ENCODE measurements around the gene C2orf42.
"Not testable (repeated sequence)": the region's sequence is repeated elsewhere in the genome, so short reads cannot be mapped to it uniquely, and the experiment has no call there.

Gene C2orf42

DNA sequence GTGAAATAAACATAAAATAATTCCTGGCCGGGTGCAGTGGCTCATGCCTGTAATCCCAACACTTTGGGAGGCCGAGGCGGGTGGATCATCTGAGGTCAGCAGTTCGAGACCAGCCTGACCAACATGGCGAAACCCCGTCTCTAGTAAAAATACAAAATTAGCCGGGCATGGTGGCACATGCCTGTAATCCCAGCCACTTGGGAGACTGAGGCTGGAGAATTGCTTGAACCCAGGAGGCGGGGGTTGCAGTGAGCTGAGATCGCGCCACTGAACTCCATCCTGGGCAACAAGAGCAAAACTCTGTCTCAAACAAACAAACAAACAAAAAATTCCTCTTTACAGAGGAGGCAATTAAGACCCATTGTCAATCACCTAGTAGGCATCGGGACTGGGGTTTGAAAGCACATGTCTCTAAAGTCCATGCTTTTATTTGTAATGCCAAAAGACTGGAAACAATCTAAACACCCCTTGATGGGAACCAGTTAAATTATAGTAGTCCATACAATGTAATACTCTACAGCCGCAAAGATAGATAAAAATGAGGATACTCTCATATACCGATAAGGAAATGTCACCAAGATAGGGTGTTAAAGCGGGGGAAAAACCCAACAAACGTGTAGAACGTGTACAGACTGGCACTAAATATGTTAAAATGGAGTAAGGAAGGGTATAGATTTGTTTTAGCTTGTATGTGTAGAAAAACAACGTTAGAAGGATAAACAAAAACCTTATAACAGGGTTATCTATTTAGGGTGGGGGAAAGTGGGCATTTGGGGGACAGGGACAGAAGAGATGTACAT, 59.3 kb downstream of the C2orf42 start:
- DNase-seq: not testable (repeated sequence)

DNA sequence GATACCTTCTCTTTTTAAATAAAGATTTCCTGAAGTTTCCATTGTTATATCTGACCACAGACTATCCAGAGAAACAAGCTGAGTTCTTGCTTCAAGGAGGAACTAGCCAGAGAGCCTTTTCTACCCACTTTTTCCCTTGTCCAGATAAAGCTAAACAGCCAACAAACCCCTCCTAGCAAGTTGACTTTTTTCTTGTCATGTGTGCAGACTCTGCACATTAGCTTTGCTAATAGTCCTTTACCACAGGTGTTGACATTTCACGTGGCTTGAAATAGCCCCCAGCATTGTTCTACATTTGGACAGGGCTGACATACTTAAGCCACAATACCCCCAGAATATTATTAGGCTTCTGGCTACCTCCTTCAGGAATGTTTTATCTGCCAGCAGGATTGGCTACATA, 62.8 kb downstream of the C2orf42 start:
- no peak for DNase-seq

DNA sequence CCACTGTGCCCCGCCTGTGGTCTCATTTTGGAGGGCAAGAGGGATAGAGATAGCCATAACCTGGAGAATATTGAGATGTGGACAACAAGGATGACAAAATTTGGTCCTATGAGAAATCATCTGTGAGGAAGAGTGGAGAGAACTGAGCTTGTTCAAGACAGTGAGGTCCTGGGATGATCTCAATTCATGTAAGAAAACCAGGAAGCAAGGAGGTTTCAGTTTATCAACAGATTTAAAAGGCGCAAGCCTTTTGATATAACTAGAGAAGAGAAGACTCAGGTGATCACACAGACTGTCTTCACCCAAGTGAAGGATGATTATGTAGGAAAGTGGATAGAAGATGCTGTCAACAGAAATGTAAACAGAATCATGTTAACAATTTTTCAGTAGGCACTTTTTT, 64.4 kb downstream of the C2orf42 start:
- DNase-seq: no peak

DNA sequence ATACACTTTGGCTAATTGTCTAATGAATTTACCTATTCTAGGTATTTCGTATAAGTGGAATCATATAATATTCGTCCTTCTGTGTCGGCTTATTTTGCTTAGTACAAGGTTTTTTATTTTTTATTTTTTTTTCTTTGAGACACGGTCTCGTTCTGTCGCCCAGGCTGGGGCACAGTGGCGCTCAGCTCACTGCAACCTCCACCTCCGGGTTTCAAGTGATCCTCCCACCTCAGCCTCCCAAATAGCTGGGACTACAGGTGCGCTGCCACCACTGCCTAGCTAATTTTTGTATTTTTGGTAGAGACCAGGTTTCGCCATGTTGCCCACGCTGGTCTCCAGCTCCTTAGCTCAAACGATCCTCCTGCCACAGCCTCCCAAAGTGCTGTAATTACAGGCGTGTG, 65.3 kb downstream of the C2orf42 start:
- DNase-seq: no peak

DNA sequence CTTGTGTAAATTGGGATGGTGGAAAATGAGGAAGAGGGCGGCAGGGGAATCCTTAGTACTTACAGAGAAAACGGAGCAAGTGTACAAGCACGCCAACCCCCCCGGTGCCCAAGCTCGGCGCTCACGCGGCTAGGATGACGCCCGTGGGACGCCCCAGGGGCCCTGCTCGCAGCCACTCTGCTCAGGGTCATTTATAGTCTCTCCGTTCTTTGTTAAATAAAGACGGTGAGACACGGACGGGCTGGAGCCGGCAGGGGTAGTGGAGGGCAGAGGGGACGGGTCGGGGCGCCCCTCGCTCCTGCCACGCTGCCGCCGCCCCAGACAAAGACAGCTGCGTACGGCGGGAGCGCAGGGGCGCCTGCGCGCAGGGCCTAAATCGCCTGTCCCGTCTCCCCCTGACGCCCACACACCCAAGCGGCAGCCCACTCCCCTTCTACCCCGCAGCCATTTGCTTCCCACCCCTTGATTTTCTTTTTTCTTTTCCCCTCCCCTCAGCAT, 65.8 kb downstream of the C2orf42 start:
- DNase-seq: peak; percentile 68

DNA sequence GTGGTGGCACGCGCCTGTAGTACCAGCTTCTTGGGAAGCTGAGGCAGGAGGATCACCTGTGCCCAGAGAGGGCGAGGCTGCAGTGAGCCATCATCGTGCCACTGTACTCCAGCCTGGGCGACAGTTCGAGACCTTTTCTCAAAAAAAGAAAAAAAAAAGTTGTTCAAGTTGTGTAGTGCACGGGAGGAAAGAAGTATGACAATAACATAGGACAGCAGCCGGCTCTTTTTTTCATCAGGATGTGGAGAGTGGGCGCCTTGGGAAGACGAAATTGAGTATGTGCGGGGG, 67.0 kb downstream of the C2orf42 start:
- DNase-seq: no peak

DNA sequence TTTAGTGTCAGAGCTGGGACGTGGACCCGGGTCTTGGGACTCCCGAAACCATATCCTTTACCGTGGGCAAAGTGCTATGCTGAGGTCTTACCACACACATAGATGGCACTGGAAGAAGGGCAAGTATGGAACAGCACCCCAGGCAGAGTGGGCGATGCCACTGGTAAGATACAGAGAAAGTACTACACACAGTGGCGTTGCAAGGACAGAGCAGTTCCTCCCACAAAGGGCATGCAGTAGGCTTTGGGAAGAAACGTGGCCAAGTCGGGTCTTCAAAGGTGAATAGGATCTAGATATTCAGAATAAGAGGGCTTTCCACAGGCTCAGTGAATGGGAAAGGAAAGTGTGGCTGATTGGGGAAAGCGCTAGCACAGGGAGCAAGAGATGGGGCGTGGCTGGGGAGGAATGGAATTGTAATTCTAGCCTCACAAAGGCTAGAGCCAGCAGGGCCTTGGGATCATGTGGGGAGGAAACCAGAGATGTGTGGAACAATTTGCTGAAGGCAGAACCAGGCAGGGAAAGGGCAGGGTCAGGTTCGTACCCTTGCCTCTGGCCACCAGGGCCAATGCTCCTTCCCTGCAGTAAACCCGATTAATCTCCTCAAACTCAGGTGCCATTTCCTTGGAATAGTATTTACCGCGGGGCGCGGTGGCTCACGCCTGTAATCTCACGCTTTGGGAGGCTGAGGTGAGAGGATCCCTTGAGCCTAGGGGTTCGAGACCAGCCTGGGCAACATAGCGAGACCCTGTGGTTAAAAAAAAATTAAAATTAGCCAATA, 67.6 kb downstream of the C2orf42 start:
- no peak for DNase-seq

DNA sequence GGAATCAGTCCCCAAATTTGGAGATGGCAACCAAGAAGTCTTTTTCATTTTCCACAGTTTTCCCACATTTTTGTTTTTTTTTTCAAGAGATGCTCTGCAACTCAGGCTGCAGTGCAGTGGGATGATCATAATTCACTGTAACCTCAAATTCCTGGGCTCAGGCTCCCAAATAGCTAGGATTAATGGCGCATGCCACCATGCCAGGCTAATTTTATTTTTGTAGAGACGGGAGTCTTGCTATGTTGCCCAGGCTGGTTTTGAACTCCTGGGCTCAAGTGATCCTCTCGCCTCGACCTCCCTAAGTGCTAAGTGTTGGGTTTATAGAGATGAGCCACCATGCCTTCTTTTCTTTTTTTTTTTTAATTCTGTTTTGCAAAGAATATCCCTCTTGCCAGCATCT, 68.3 kb downstream of the C2orf42 start:
- no peak for DNase-seq

DNA sequence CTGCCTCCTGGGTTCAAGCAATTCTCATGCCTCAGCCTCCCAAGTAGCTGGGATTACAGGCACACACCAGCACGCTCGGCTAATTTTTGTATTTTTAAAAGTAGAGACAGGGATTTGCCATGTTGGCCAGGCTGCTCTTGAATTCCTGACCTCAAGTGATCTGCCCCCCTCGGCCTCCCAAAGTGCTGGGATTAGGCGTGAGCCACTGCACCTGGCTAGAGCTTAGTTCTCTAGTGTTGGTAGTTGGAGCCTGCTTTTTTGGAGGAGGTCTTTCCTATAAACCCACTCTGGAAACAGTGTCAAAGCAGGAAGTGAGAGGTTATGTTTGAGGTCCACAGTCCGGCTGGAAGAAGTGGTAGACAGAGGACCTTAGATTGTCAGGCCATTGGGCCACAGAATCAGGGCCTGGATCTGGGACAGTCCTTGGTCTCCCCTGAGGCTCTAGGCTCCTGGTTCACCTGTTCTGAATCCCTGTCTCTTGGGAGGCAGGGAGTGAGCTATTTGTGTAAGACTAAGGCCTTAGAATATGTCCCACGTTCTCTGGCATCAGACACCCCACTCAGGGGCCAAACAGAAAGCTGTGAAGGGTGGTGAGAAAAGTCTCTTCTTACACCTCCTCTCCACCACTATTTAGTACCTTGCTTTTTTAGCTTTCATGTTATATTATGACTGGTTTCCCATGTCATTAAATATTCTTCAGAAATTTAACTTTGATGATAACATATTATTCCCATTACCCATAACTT, 69.0 kb downstream of the C2orf42 start:
- DNase-seq: no peak

DNA sequence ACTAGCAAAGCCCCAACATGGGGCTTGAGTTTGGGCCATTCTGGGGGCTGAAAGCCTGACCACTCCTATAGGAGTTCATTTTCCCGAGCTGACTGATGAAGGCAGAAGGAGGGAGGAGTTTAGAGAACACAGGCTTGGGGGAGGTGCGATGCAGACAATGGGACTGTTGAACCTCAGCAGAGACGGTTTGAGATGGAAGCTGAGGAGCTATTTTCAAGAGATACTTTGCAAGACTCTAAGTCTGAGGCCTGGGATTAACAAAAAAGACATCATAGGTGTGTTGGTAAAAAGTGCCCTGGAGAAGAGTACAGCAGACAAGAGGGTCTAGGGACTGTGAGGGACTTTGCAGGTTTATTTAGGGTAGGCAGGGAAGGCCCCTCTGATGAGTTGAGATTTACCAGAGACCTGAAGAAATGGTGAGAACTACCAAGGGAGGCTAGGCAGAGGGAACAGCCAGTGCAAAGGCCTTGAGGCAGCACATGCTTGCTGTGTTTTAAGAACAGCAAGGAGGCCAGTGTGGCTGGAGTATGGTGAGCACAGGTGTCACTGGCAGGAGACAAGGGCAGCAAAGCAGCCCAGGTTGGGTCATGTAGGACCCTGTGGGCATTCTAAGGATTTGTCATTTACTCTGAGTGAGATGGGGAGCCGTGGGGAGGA, 71.9 kb downstream of the C2orf42 start:
- DNase-seq: no peak

DNA sequence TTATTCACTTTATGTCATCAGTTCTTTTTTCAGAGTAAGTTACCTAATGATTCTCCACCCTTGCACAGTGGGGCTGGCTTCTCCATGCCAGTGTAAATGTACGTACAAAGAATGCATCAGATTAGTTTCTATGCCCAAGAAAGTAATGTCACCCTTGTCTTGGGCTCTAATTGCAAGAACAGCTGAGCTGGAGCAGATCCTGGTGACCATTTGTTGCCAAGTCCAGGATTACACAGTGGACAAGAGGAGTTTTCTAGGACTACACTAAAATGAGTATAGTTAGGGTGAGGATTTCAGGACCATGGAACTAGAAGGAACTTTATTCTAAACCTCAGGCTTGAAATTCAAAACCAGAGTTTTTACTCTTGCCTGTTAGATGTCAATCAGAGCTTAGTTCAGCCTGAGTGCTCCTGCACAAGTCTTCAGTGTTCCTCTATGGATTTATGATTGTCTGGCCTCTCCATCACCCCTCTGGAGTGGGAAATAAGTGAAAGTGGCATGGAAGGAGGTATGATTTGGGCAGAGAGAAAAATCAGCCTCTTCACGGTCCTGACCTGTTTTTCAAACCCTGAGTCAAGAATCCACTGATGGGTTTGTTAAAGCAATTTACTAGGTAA, 73.8 kb downstream of the C2orf42 start:
- no peak for DNase-seq

DNA sequence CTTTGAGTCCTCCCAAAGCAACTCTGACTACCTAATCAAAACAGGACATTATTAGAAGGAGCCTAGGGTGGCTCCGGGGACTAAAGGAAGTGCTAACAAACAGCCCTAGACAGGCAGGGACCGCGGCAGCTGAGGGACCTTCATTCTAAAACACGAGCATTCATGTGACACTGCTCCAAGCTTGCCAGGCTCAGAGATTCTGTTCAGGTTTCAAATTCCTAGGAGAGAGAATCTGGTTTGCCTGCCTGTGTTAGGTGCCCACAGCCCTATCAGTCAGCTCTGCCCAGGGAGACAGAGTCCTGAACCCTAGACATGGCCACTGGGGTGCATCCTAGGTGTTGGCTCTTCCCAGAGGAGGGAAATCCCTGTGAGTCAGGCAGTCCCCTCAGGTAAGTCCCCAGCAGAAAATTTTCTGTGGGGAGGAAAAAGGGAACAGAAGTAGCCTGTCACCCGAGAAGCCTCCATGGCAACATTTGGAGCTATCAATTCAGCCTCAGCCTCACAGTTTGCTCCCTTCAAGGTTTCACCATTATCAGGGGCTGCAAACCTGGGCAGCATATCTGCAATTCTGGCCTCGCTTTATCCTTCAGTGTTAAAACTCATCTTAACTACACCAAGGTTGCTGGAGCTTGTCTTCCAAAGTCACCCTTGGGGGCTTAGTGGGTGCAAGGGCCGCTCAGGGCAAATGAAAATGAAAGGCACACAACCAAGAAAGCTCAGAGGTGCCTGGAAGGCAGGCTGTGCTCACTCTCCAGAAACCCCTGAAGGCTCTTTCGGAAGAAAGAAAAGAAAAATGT, 75.0 kb downstream of the C2orf42 start:
- DNase-seq: no peak

DNA sequence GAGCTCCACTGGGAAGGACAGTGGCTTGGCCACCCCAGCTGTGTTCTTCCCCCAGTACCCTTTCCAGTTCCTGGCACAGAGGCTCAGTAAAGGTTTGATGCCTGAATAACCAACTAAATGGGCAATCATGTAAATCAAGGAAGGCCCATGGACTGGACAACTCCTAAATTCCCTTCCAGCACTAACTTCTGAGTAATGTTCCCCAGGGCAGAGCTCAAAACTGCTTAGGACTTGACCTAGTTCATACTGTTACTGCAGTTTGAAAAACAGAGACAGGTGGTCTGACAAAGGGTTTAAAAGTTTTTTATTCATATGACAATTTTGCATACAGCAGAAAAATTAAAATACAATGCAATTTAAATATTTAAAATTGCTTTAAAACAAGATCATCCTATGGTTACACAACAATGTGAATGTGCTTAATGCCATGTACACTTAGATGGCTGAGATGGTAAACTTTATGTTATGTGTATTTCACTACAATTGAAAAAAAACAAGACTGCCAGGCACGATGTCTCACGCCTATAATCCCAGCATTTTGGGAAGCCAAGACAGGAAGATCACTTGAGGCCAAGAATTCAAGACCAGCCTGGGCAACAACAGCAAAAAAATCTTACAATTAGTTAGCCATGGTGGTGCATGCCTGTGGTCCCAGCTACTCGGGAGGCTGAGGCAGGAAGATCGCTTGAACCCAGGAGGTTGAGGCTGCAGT, 77.3 kb downstream of the C2orf42 start:
- DNase-seq: no peak

DNA sequence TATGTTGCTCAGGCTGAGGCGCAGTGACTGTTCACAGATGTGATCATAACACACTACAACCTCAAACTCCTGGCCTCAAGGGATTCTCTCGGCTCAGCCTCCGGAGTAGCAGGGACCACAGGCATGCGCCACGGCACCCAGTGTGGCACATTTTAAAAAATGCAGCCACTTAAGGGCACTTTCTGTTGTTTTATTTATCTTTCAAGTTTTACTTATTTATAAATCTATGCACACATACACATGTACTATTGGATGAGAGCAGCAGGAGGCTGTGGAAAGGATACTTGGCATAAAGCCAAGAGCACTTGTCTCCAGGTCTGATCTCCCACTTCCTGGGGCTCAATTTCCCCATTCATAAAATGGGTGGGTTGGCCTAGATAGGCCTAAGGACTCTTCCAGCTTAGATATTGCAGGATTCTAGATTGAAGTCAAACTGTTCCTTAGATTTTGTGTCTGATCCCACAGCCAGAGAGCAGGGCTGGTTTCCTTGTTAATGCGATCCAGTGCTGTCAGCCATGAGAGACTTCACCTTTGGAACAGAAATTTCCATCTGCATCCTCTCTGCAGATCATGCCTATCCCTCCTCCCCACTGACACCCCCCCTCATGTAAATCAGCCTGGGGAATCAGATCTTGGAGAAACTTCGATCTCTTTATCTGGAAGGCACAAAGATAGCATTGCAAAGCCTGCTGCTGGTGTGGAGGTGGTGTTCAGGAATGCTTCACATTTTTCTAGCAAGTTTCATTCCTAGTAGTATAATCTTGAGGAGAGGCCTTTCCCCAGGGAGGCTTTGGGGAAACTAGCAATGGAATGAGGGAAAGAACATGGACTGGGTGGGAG, 78.8 kb downstream of the C2orf42 start:
- DNase-seq: peak; percentile 2

DNA sequence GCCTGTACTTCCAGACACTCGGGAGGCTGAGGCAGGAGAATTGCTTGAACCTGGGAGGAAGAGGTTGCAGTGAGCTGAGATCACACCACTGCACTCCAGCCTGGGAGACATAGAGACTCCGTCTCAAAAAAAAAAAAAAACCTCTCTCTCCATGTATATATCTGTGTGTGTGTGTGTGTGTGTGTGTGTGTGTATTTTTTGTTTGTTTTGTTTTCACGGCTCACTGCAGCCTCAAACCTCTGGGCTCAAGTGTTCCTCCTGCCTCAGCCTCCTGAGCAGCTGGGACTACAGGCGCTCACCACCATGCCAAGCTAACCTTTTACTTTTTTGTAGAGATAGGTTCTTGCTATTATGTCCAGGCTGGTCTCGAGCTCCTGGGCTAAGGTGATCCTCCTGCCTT, 80.4 kb downstream of the C2orf42 start:
- DNase-seq: not testable (repeated sequence)

DNA sequence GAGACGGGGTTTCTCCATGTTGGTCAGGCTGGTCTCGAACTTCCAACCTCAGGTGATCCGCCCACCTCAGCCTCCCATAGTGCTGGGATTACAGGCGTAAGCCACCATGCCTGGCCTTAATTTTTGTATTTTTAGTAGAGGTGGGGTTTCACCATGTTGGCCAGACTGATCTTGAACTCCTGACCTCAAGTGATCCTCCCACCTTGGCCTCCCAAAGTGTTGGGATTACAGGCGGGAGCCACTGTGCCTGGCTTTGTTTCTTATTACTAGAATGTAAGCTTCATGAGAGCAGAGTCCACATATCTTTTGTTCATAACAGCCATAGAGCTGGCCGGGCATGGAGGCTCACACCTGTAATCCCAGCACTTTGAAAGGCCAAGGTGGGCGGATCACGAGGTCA, 84.7 kb downstream of the C2orf42 start:
- DNase-seq: not testable (repeated sequence)

DNA sequence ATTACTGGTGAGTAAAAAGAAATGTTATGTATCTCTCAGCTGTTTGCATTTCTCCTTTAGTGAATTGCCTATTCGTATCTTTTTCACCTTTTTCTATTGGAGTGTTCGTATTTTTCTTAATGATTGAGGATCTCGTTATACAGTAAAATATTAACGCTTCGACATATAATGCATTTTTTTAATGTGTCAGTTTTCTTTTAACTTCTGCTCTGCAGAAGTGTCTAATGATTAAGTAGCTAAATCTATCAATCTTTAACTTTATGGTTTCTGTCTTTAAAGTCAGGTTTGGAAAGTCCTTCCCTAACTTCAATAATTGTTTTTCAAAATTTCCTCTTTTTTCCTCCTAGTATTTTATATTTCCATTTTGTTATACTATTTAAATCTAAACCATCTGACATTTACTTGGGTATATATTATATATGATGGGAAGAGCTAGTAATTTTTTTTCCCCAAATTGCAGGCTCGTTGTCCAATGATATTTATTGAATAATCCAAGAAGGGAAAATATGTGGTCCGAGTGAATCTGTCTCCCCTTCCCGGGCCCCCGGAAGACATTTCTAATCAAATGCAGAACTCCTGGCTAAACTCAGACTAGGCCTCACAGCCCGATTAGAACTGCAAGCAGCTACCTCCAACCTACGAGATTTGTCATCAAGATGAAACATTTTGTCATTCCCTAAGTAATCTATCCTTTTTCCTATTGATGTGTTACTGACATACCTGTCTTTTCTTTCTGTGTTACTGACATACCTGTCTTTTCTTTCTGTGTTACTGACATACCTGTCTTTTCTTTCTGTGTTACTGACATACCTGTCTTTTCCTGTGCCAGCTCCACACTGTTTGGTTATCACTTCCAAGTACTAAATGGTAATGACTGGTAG, 86.3 kb downstream of the C2orf42 start:
- no peak for DNase-seq

DNA sequence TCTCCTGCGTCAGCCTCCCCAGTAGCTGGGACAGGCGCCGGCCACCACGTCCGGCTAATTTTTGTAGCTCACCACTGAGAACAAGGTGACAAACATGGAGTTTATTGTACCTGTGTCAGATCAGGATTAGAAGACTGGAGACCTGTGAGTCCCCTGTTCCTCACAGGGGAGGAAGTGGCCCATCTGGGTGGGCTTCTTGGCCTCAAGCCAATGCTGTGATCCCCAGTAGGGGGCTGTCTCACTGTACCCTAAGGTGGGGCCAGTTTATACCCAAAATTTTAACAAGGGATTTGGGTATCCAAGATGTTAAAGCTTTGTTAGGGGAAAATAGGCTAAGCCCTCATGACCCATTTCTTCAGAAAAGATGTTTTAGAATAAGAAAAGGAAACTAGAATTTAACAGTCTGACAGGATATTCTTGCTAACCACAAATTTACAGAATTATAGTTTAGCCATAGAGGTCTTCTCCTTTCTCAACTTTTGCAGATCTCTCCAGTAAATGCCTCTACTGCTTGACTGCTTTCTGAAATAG, 87.2 kb downstream of the C2orf42 start:
- DNase-seq: no peak
